ENCODE results near the gene WIPF2. TPM values are rescaled to one million over a fixed set of nuclear protein-coding genes. Genes with fewer than 3 reads are reported as not detected.
"Not testable (repeated sequence)": the region's sequence is repeated elsewhere in the genome, so short reads cannot be mapped to it uniquely, and the experiment has no call there.

WIPF2 gene
- total and polyA plus RNA-seq, 4 experiments from 2014 or later = 5.2 to 34.7 (median 24.0) TPM

DNA sequence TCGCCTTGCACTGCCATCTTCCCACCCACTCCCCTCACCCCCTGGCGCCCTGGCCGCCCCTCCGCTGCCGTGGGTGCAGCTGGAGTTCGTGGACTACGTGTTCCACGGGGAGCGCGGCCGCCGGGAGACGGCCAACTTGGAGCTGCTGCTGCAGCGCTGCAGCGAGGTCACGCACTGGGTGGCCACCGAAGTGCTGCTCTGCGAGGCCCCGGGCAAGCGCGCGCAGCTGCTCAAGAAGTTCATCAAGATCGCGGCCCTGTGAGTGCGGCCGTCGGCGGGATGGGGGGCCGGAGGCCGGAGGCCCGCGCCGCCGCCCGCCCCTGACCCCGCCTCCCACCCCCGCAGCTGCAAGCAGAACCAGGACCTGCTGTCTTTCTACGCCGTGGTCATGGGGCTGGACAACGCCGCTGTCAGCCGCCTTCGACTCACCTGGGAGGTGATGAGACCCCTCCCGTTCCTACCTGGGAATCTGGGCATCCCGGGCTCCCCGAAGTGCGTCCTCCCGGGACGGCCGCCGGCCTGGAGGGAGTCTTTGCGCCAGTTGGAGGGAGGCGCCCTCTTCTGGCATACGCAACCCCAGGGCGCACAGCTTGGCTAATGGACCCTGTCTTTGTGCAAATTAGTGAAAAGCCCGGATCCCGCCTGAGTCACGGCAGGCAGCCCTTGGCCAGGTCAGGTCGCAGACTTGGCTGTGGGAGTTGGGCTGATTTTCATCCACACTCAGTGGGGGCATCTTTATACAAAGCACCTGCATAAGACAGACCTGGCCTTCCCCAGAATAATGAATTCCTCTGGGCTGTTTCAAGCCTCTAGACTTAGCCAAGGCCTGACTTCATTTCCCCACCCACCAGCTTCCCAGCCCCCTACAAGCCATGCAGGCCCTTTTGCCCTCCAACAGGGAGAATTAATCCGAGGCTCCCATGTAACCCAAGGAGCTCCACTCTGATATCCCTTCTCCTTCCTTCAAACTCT lies 27.6 kb upstream of the WIPF2 start:
- no peaks in the 10 kb centered on the region for H3K36me3 ChIP-seq (ENCODE audit: insufficient read depth, low read length)
- Mint-ChIP-seq H3K27ac (peak overlapping the region in 5 of 7 donors; percentile 24 to 84 (median 82)), H3K4me1 (peaks cover 0 to 11% (median 7%) of the 10 kb centered on the region in 4 donors), H3K27me3 (no peaks in the 10 kb centered on the region), H3K9me3 (no peaks in the 10 kb centered on the region), H3K36me3 (peaks cover 0 to 2% of the 10 kb centered on the region in 2 donors), H3K4me3 (peak overlapping the region; percentile 90 to 96 (median 92))
- CTCF ChIA-PET (ENCODE audit: partially characterized antibody) = interaction anchor here (0.7 to 6.3 kb wide), 36 partner anchors 9 to 234 kb away, joined by 3 to 100 read pairs (median 4); partner anchors contain the start of genes CASC3, CSF3, MED24 and NR1D1
- H3K27ac ChIP-seq (ENCODE audit: low read depth, low read length) = no peak overlapping the region
- H3K4me3 ChIP-seq (ENCODE audit: low read length in 2 of 2) = peak overlapping the region; percentile 46 to 52
- DNase-seq = peak; percentile 52 to 67 (median 56)
- POLR2A ChIA-PET (ENCODE audit: partially characterized antibody) = interaction anchor here (0.8 to 2.3 kb wide), 10 partner anchors 8 to 138 kb away, joined by 3 to 18 read pairs (median 5); partner anchors contain the start of genes MED24, RAPGEFL1 and WIPF2
- intact Hi-C loops (cut with micrococcal nuclease) = loop anchor here (1.0 to 2.0 kb wide), 3 partner anchors 51 to 178 kb away; partner anchors contain the start of gene CASC3
- peaks cover 6% of the 10 kb centered on the region for H3K4me1 ChIP-seq (ENCODE audit: insufficient read depth, low read length)
- no peaks in the 10 kb centered on the region for H3K9me3 ChIP-seq (ENCODE audit: control insufficient read depth in 1 of 2, low read length in 2 of 2)
- H3K27me3 ChIP-seq (ENCODE audit: insufficient read depth, low read length) = no peaks in the 10 kb centered on the region

DNA sequence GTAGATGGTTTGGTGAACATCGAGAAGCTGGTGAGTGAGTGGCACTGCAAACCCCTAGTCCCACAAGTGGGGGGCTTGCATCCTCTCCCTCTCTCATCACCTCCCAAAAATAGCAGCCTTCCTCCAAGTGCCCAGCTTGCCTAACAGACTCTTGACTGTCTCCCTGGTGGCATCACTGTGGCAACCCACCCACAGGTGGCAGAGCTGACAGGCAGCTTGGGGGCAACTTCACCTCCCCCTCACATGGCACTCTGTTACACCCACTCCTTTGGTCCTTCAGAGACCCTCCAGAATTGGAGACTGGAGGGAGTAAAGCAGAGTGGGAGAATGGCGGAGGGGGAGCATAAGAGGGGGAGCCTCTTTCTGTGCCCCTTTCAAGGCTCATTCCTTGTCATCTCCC lies 26.1 kb upstream of the WIPF2 start:
- no peak for DNase-seq
- no peaks in the 10 kb centered on the region for H3K36me3 ChIP-seq (ENCODE audit: insufficient read depth, low read length)
- Mint-ChIP-seq H3K27ac (no peak overlapping the region), H3K9me3 (no peaks in the 10 kb centered on the region), H3K36me3 (peaks cover 0 to 2% of the 10 kb centered on the region in 2 donors), H3K4me1 (peaks cover 0 to 11% (median 7%) of the 10 kb centered on the region in 4 donors), H3K27me3 (no peaks in the 10 kb centered on the region), H3K4me3 (peak overlapping the region in 2 of 8 donors; percentile 34 to 43)
- H3K4me1 ChIP-seq (ENCODE audit: insufficient read depth, low read length) = peaks cover 6% of the 10 kb centered on the region
- no peak overlapping the region for H3K27ac ChIP-seq (ENCODE audit: low read depth, low read length)
- intact Hi-C loops (cut with micrococcal nuclease) = no loop called here
- H3K27me3 ChIP-seq (ENCODE audit: insufficient read depth, low read length) = no peaks in the 10 kb centered on the region
- H3K4me3 ChIP-seq (ENCODE audit: low read length in 2 of 2) = no peak overlapping the region
- ChIA-PET POLR2A (ENCODE audit: partially characterized antibody) (interaction anchor here (2.2 kb wide), 1 partner anchor 139 kb away, joined by 6 read pairs; the partner anchor contains the start of gene MED24), CTCF (ENCODE audit: partially characterized antibody) (interaction anchor here (0.8 to 6.3 kb wide), 15 partner anchors 10 to 235 kb away, joined by 3 to 100 read pairs (median 8); partner anchors contain the start of genes CSF3 and WIPF2)
- H3K9me3 ChIP-seq (ENCODE audit: control insufficient read depth in 1 of 2, low read length in 2 of 2) = no peaks in the 10 kb centered on the region

DNA sequence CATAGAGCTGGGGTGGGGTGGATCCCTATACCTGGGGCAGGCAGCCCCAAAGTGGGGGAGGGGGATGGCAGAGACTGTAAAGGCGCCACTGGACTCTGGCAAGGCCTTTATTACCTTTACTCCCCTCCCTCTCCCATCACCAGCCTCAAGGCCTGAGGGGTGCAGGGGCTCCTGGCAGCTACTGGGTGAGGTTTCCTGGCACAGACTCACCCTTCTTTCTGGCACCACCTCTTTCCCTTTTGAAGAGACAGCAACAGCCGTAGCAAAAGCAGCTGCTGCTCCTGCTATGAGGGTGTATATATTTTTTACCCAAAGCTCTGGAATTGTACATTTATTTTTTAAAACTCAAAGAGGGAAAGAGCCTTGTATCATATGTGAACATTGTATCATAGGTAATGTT lies 24.3 kb upstream of the WIPF2 start:
- Histone ChIP-seq H3K36me3 (ENCODE audit: insufficient read depth, low read length) (no peaks in the 10 kb centered on the region), H3K9me3 (ENCODE audit: control insufficient read depth in 1 of 2, low read length in 2 of 2) (no peaks in the 10 kb centered on the region), H3K4me1 (ENCODE audit: insufficient read depth, low read length) (peaks cover 6% of the 10 kb centered on the region), H3K4me3 (ENCODE audit: low read length in 2 of 2) (no peak overlapping the region), H3K27me3 (ENCODE audit: insufficient read depth, low read length) (no peaks in the 10 kb centered on the region), H3K27ac (ENCODE audit: low read depth, low read length) (no peak overlapping the region)
- intact Hi-C loops (cut with micrococcal nuclease) = no loop called here
- ChIA-PET POLR2A (ENCODE audit: partially characterized antibody) (interaction anchor here (0.8 kb wide), 1 partner anchor 71 kb away, joined by 3 read pairs; no protein-coding TSS in a partner anchor), CTCF (ENCODE audit: partially characterized antibody) (interaction anchor here (1.0 to 6.3 kb wide), 4 partner anchors 8 to 182 kb away, joined by 4 to 100 read pairs (median 22); no protein-coding TSS in a partner anchor)
- no peaks in the 10 kb centered on the region for H3K9me3 Mint-ChIP-seq
- no peak overlapping the region for H3K27ac Mint-ChIP-seq
- peaks cover 2 to 10% (median 7%) of the 10 kb centered on the region in 4 donors for H3K4me1 Mint-ChIP-seq
- H3K27me3 Mint-ChIP-seq = peaks cover 0 to 4% of the 10 kb centered on the region in 2 donors
- H3K4me3 Mint-ChIP-seq = no peak overlapping the region
- H3K36me3 Mint-ChIP-seq = peaks cover 0 to 2% of the 10 kb centered on the region in 2 donors
- DNase-seq = no peak

DNA sequence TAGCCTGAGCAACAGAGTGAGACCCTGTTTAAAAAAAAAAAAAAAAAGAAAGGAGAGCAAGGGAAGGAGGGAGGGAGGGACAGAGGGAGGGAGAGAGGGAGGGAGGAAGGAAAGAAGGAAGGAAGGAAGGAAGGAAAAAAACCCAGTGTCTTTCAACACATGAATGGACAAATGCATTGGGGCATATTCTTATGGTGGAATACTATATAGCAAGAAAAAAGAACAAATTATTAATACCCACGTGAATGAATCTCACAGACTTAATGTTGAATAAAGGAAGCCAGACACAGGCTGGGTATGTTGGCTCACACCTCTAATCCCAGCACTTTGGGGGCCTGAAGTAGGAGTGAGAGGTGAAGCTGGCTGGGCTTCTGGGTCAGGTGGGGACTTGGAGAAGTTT lies 21.6 kb upstream of the WIPF2 start:
- H3K4me3 Mint-ChIP-seq = no peak overlapping the region
- POLR2A ChIA-PET (ENCODE audit: partially characterized antibody) = interaction anchor here (1.5 to 1.8 kb wide), 2 partner anchors 74 to 85 kb away, joined by 3 to 4 read pairs; no protein-coding TSS in a partner anchor
- intact Hi-C loops (cut with micrococcal nuclease) = no loop called here

DNA sequence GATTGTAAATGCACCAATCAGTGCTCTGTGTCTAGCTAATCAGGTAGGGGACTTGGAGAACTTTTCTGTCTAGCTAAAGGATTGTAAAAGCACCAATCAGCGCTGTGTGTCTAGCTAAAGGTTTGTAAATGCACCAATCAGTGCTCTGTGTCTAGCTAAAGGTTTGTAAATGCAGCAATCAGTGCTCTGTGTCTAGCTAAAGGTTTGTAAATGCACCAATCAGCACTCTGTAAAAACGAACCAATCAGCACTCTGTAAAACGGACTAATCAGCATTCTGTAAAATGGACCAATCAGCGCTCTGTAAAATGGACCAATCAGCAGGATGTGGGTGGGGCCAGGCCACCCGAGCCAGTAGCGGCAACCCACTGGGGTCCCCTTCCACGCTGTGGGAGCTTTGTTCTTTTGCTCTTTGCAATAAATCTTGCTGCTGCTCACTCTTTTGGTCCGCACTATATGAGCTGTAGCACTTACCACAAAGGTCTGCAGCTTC lies 21.1 kb upstream of the WIPF2 start:
- DNase-seq = peak in 1 of 5 donors; percentile 29
- POLR2A ChIA-PET (ENCODE audit: partially characterized antibody) = interaction anchor here (1.5 to 1.8 kb wide), 2 partner anchors 75 to 85 kb away, joined by 3 to 4 read pairs; no protein-coding TSS in a partner anchor

More for the DNA sequence above, 21.6 kb upstream of the WIPF2 start:
- CTCF ChIA-PET (ENCODE audit: partially characterized antibody) = interaction anchor here (1.3 to 7.7 kb wide), 6 partner anchors 9 to 221 kb away, joined by 3 to 86 read pairs (median 18); partner anchors contain the start of genes CDC6, TOP2A and WIPF2
- no peaks in the 10 kb centered on the region for H3K27me3 ChIP-seq (ENCODE audit: insufficient read depth, low read length)
- H3K27ac ChIP-seq (ENCODE audit: low read depth, low read length) = no peak overlapping the region
- Mint-ChIP-seq H3K4me1 (peaks cover 0 to 6% (median 2%) of the 10 kb centered on the region in 4 donors), H3K27me3 (peaks cover 0 to 7% of the 10 kb centered on the region in 2 donors), H3K9me3 (no peaks in the 10 kb centered on the region), H3K36me3 (no peaks in the 10 kb centered on the region), H3K27ac (no peak overlapping the region)
- H3K9me3 ChIP-seq (ENCODE audit: control insufficient read depth in 1 of 2, low read length in 2 of 2) = no peaks in the 10 kb centered on the region
- H3K4me3 ChIP-seq (ENCODE audit: low read length in 2 of 2) = no peak overlapping the region
- DNase-seq = no peak
- no peaks in the 10 kb centered on the region for H3K4me1 ChIP-seq (ENCODE audit: insufficient read depth, low read length)
- no peaks in the 10 kb centered on the region for H3K36me3 ChIP-seq (ENCODE audit: insufficient read depth, low read length)

DNA sequence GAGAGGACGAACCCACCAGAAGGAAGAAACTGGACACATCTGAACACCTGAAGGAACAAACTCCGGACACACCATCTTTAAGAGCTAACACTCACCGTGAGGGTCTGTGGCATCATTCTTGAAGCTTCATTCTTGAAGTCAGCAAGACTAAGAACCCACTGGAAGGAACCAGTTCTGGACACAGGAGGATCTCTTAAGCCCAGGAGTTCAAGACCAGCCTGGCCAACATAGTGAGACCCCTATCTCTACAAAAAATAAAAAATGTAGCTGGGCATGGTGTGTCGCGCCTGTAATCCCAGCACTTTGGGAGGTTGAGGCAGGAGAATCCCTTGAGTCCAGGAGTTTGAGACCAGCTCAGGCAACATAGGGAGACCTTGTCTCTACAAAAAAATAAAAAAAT lies 20.5 kb upstream of the WIPF2 start:
- no peaks in the 10 kb centered on the region for H3K36me3 ChIP-seq (ENCODE audit: insufficient read depth, low read length)
- no peaks in the 10 kb centered on the region for H3K27me3 ChIP-seq (ENCODE audit: insufficient read depth, low read length)
- Mint-ChIP-seq H3K27me3 (peaks cover 0 to 7% of the 10 kb centered on the region in 2 donors), H3K4me1 (peaks cover 0 to 6% (median 2%) of the 10 kb centered on the region in 4 donors), H3K27ac (peak overlapping the region in 2 of 7 donors; percentile 35 to 42), H3K4me3 (peak overlapping the region in 2 of 8 donors; percentile 55), H3K36me3 (no peaks in the 10 kb centered on the region), H3K9me3 (no peaks in the 10 kb centered on the region)
- H3K4me1 ChIP-seq (ENCODE audit: insufficient read depth, low read length) = no peaks in the 10 kb centered on the region
- POLR2A ChIA-PET (ENCODE audit: partially characterized antibody) = interaction anchor here (1.5 kb wide), 1 partner anchor 86 kb away, joined by 3 read pairs; no protein-coding TSS in a partner anchor
- no peak overlapping the region for H3K27ac ChIP-seq (ENCODE audit: low read depth, low read length)
- H3K9me3 ChIP-seq (ENCODE audit: control insufficient read depth in 1 of 2, low read length in 2 of 2) = no peaks in the 10 kb centered on the region
- CTCF ChIA-PET (ENCODE audit: partially characterized antibody) = interaction anchor here (1.0 to 7.7 kb wide), 13 partner anchors 10 to 220 kb away, joined by 3 to 86 read pairs (median 4); partner anchors contain the start of genes CDC6, TOP2A and WIPF2
- no peak for DNase-seq
- intact Hi-C loops (cut with micrococcal nuclease) = no loop called here
- H3K4me3 ChIP-seq (ENCODE audit: low read length in 2 of 2) = no peak overlapping the region

More for the DNA sequence above, 21.1 kb upstream of the WIPF2 start:
- H3K4me3 Mint-ChIP-seq = peak overlapping the region in 3 of 8 donors; percentile 22 to 55 (median 55)
- H3K27me3 ChIP-seq (ENCODE audit: insufficient read depth, low read length); H3K4me1 ChIP-seq (ENCODE audit: insufficient read depth, low read length); H3K4me1 Mint-ChIP-seq; H3K27me3 Mint-ChIP-seq; H3K9me3 ChIP-seq (ENCODE audit: control insufficient read depth in 1 of 2, low read length in 2 of 2); intact Hi-C loops (cut with micrococcal nuclease); H3K4me3 ChIP-seq (ENCODE audit: low read length in 2 of 2); H3K36me3 ChIP-seq (ENCODE audit: insufficient read depth, low read length); H3K9me3 Mint-ChIP-seq; H3K27ac ChIP-seq (ENCODE audit: low read depth, low read length); H3K36me3 Mint-ChIP-seq: not testable (repeated sequence)
- peak overlapping the region in 1 of 7 donors; percentile 42 for H3K27ac Mint-ChIP-seq
- CTCF ChIA-PET (ENCODE audit: partially characterized antibody) = interaction anchor here (1.0 to 7.7 kb wide), 11 partner anchors 9 to 220 kb away, joined by 3 to 86 read pairs (median 6); partner anchors contain the start of genes CDC6, TOP2A and WIPF2
